GM18873 (cell line): Measurements from ENCODE around the gene SAPCD1.

Source experiments
- ATAC-seq: cut with Tn5 transposase; IDR thresholded peaks from one replicate; pipeline ENCODE4 v1.9.1; 2021; ENCODE audit warnings: mild to moderate bottlenecking, moderate library complexity, moderate number of reproducible peaks; ENCODE audit not compliant: unreplicated experiment, low FRiP score

Gene SAPCD1

DNA sequence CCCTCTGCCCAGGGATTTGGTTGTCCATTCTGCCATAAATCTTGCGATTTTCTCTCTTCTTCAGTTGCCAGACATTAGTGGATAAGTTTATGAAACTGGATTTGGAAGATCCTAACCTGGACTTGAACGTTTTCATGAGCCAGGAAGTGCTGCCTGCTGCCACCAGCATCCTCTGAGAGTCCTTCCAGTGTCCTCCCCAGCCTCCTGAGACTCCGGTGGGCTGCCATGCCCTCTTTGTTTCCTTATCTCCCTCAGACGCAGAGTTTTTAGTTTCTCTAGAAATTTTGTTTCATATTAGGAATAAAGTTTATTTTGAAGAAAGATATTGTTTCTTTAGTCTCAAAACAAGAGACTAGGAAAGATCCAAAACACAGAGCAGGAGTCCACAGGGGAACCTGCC is at the start of gene SAPCD1:
TSS of gene SAPCD1 (plus strand) at position 301 of the 400 bp plus-strand sequence. CDS start 399 bp downstream, outside the sequence.
- ATAC-seq, result no peak

DNA sequence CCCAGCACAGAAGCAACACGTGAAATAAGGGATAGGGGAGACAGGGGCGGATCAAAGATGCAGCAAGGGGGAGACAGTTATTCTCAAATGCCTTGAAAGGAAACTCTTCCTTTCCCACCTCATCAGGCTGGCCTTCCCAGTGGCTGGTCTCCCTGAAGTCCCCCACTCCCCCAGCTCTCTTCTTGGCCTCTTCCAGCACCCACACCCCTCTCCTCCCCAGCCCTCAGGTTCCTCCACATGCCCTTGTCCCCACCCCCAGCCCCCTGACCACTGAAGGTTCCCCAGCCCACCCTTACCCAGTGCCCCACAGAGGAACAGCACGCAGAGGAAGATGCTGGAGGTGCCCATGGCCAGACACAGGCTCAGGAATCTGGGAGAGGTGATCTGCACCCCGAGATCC is 49.0 kb upstream of the SAPCD1 start:
- ATAC-seq, result no peak

DNA sequence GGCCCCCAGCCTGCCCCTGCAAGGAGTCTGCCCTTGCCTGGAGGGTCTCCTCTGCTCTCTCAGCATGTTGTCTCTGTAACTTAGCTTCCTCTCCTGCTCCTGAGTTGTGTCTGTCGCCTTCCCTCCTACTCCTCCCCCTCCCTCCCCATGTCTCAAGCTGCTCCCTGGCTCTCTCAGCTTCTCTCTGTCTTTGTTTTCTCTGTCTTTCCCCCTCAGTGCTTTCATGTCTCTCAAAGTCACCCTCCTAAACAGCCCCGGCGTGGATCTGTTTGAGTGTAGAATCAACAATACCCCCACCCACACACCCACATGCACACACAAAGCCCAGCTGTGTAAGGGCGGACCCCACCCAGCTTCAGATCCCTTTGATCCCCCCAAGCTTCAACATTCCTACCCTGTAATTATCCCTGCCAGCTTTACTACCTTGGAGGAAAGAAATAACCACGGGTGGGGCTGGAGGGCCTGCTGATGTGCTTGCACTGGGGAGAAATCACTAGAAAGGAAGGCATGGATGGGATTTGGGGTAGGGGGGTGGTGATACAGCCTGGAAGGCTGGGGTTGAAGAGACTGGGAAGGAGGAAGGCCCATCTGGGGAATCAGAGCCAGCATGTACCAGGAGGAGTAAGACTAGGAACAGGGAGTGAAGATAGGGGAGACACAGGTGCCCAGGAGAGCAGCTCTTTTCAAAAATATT is 48.3 kb upstream of the SAPCD1 start:
- ATAC-seq, result no peak

DNA sequence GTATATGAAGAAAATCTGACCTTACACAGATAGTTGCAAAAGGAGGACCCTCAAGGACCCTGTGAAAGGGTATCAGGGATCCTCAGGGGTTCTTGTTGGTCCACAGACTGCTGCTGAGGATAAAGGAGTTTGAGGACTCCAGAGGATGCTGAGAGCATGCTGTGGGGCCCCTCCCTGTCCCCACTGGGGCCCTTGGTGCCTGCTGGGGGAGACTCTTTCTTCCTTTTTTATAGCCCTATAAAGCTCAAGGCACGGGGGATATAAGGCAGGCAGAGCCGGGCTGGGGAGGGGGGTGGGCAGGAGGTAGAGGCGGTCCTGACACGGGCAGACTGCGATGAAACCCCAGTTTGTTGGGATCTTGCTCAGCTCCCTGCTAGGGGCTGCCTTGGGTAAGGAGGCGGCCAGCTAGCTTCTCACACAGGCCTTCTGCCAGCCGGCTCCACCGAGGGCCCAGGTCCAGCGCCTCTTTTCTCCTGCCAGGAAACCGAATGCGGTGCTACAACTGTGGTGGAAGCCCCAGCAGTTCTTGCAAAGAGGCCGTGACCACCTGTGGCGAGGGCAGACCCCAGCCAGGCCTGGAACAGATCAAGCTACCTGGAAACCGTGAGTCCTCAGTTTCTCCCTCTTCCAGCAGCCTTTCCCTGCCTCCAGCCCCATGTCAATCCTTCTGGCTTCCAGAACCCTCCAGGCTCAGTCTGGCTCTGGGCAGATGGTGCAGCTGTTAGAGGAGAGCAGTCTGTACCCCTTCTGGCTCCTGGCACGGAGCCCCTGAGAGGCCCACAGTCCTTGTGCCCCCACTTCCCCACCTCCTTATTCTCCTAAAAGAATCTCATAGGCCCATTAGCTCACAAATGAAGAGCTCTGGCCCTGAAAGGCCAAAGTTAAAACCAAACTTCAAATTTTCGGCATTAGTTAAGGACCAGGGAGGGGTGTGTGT is 47.2 kb upstream of the SAPCD1 start, which contains the start of gene LY6G6D:
TSS of gene LY6G6D (plus strand) at position 327 of the 937 bp plus-strand sequence. CDS start at position 335, 8 bp downstream.
- no peak for ATAC-seq

DNA sequence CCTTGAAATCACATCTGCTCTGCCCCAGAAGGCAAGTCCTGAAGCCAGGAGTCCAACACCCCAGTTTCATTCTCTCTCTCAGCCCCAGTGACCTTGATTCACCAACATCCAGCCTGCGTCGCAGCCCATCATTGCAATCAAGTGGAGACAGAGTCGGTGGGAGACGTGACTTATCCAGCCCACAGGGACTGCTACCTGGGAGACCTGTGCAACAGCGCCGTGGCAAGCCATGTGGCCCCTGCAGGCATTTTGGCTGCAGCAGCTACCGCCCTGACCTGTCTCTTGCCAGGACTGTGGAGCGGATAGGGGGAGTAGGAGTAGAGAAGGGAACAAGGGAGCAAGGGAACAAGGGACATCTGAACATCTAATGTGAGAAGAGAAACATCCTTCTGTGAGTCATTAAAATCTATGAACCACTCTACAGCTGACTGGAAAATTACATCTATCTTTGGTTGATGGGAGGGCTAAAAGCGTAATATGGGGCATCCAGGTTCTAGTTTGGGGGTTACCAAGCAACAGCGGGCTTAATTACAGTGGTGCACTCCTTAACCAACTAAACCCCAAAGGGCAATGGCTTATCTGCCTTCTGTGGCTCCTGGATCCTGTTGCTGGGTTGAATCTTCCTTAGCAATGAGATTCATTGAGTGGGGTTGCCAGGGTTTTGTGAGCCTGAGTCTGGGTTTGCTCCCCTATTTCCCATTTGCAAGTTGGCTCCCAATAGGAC is 44.8 kb upstream of the SAPCD1 start:
- no peak for ATAC-seq

DNA sequence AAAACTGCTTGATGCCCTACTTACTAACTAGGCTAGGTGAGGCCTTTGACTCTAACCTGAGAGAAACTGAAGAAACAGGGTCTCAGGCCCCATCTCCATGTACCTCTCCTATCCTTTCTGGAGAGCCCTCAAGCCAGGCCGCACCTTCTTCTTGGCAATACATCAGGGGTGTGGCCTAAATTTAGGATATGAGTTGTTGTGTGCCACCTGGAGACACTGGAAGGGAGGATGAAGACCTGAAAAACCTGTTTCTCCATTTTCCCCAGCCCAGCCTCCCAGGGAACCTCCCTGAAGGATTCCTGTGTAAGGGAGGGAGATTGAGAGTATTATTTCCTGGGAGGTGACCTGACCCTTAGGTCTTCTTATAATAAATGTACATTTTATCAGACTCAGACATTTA is 44.2 kb upstream of the SAPCD1 start:
- no peak for ATAC-seq

DNA sequence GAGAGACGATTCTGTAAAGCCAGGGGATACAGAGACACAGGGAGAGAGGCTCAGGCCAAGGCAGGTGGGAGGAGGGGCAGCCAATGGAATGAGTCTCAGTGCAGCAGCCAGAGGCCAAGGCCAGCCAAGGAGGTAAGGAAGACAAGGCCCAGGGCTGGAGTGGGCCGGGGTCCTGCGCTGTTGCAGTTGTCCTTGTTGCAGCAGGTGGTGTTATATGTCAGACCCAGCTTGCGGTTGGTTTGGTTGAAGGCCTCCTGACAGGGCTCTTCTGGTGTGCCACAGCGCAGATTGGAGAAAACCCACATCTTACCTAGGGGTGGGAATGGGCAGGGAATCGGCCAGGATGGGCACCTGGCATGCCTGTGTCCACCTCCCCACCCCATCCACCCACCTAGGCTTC is 43.5 kb upstream of the SAPCD1 start:
- ATAC-seq, result no peak

DNA sequence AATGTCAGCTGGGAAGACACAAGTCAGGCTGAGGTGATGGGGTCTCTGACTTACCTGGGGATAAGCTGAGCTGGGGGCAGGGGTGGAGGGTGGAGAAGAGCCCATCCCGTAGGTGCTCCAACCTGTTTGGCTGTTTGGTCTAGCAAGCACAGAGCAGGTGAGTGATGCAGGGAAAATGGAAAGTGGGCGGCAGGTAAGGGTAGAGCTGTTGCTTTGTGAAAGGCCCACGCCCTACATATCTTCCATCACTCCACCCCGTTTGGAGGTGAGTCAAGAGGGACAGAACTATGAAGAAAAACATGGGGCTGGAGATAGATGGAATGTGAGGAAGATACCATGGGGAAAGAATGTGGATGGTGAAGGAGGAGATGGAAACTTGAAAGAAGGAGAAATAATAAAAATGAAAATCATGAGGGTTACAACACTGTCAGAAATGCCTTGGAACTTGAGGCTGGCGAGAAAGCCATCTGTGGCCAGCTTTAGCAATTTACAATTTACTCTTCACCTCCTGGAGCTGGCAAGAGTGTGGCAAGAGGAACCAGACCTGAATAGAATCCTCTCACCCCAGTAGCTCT is 42.2 kb upstream of the SAPCD1 start:
- no peak for ATAC-seq

DNA sequence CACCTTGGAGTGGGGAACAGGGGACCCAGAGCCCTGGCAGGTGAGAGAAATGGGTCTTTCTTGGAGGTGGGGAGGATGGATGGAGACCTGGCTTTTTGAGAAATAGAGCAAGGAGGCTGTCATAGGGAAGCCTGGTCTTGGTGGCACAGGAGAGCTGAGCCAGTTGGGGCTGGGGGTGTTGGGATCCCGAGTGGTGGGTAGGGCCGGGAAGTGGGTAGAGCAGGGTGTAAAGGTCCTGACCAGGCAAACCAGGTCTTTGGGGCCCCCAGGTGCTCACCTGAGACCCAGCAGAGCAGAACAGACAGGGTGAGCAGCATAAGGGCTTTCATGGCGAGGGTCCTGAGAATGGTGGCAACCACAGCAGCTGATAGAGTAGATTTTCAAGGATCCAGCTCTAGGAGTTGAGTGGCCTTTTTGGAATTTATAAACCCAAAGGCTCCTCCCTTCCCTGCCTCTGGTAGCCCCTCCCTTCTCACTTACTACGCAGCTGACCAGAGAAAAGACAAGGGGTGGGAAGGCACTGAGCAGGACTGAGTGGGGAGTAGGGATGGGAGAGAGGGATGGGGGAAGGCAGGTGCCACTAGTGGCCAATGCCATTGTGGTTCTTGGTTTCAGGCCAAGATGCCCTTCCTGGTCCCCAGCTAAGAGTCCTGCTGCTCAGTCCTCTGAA is 41.0 kb upstream of the SAPCD1 start, which contains the start of gene LY6G6C:
TSS of gene LY6G6C (minus strand) at position 396 of the 670 bp plus-strand sequence. CDS start at position 329, 67 bp downstream.
- ATAC-seq, result no peak

DNA sequence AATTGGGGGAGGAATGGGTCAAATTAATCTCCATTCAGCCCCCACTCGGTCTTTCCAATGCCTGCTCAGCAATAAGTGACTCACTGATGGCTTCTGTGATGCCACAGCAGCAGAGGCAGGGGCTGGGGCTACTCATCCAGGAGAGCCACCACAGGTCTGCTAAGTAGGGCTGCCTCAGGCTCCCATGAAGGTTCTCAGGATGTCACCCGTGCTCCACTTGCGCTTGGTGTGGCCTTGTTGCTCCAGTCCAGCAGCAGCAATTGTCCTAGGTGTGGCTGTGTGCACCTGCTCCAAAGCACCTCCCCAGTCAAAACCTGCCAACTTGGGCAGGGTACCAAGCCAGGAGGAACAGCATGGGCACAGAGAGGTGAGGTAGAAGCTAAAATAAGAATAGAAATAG is 40.3 kb upstream of the SAPCD1 start:
- no peak for ATAC-seq

DNA sequence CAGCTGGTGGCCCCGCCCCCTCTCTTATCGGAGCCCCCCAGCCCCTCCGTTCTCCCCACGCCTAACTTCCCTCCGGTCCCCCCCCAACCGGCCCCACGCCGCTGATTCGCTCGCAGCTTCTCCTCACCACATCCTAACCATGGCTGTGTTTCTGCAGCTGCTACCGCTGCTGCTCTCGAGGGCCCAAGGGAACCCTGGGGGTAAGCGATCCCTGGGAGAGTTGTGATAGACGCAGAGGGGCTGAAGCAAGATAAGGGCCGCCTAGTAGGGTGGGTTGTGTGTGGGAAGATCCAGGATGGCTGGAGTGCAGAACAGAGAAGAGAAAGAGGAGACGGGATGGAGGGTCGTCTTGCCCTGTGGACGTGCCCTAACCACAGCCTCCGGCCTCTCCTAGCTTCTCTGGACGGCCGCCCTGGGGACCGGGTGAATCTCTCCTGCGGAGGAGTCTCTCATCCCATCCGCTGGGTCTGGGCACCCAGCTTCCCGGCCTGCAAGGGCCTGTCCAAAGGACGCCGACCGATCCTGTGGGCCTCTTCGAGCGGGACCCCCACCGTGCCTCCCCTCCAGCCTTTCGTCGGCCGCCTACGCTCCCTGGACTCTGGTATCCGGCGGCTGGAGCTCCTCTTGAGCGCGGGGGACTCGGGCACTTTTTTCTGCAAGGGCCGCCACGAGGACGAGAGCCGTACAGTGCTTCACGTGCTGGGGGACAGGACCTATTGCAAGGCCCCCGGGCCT is 39.0 kb upstream of the SAPCD1 start, which contains the start of gene MPIG6B:
TSS of gene MPIG6B (plus strand) at position 129 of the 735 bp plus-strand sequence. CDS start at position 140, 11 bp downstream.
- no peak for ATAC-seq

DNA sequence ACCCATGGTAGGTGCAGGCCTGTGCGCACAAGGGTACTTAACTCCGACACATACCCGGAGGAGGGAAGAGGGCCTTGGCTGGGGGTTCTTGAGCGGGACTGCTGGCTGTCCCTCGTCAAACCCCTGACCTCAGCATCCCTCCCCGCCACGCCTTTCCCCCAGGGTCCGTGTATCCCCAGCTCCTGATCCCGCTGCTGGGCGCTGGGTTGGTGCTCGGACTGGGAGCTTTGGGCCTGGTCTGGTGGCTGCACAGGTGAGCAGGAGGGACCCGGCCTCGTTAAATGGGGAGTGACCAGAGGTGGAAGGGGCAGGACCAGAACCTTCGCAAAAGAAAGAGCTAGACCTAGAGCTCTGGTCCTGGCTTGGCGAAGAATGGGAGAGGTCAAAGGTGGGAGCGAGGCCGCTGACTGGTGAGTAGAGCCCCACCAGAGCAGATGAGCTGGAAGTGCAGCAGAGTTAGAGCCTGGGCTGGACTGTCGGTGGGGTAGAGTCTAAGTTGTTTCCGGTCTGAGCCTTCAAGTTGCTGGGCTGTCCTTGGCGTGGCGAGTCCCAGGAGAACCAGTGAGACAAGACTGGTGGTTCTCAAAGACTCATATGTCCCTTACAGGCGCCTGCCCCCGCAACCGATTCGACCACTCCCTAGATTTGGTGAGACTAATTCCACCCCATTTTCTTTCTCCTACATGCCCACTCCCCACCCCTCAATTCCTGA is 38.3 kb upstream of the SAPCD1 start:
- ATAC-seq, result no peak

DNA sequence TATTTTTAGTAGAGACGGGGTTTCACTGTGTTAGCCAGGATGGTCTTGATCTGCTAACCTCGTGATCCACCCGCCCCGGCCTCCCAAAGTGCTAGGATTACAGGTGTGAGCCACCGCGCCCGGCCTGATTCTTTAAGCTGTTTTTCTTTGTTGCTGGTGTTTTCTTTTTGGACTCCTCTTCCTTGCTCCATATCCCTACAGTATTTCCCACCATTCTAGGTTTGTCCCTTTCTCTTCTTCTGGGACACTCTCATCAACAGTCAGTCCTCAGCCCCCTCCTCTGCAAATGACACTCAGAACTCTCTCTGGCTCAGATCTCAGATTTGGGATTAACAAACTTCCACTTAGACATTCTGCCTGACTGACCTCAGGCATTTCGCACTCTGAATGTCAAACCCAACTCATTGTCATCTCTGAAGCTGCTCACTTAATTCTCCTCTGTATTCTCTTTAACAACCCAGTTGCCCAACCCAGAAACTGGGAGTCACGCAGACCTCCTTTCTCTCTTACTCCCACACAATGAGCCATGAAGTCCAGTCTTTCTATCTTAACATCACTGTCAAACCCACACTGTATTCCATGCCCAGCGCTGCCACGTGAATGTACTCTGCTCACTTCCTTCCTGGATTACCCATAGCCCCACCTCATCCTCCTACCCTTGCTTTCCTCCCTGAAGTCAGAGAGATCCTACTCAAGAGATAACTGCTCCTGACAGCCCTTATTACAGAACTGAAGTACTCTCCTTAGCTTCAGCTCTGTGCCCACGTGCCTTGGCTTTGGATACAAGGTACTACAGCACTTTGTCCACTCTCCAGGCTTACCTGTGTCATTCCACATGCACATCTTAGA is 36.7 kb upstream of the SAPCD1 start:
- ATAC-seq, result no peak

DNA sequence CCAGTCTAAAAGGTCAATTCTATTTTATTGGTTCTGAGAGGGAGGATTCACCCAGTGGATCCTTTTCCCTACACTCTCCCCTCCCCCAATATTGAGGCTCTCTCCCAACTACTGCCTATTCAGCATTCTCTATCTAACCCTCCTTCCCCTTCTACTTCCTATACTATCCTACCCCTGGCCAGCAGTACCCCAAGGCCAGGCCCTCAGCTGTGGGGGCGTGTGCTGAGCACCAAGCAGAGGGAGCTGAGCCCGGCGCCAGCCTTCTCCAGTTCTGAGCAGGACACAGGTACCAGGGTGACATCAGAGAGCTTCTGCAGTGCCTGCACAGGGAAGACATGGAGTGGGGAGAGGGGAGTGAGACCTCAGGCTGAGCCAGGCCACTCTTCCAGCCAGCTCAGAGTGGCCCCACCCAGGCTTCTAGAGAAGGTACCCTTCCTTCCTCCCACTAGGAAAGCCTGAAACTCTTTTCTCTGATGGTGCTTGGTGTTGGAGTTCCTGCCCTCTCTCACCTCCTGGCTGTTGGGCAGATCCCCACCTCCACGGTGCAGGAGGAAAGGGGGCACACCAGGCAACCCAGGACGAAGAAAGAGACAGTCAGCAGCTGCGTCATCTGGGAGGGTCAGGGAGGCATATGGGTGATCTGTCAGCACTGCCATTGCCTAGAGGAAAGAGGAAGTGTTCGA is 35.3 kb upstream of the SAPCD1 start:
- ATAC-seq, result no peak

DNA sequence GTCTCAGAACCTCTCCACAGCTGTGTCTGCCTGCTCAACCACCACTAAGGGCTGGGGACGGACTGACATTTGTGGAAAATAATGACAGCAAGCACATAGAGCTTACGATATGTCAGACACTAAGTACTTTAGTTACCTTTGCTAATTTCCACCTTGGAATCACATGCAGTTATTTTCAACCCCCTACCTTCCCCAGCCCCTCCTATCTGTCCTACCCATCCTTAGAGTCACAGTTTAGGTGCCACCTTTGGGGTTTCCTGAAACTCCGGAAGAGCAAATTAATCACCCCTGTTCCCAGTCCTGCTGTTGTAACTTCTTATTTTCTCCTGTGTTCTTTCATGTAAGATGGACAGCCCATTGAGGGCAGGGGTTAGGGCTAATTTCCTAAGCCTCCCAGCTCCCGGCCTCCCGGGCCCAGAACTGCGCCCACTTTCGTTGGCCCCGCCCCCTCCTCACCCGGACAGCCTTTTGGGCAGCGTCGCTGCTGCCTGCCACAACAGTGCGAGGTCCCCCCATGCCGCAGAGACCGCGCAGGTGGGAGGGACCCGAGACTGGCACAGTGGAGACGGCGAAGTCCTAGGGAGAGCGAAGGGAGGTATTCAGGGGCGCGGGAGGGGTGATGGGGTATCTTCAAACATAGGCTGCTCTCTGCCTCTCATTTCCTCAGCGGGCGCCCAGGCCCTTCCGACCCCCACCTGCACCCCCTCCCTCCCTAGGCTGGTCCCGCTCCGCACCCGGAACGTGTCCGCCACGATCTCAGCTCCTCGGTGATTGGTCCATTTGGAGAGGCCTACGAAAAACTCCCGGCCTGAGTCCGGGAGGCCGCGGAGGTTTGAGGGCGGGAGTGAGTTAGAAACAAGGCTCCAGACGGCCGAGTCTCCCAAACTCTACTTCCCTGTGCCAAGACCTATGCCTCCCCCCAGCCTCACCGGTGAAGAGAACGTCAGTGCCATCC is 34.5 kb upstream of the SAPCD1 start:
- no peak for ATAC-seq
